Fibroblast of mammary gland (primary cell): ENCODE measurements around the gene RPL36AL.
A peak's percentile ranks its signal among the peaks of the same experiment; 100 is the strongest.
"Not testable (repeated sequence)": the region's sequence is repeated elsewhere in the genome, so short reads cannot be mapped to it uniquely, and the experiment has no call there.

Experiments
- DNase-seq: peaks from one replicate; pipeline ENCODE4 v3.0.0-alpha.2; 2010; ENCODE audit warnings: low read depth
- H3K4me3 ChIP-seq: 2 replicates; pipeline ENCODE4 v1.5.1; 2011; ENCODE audit warnings: low read depth, mild to moderate bottlenecking, low read length, moderate library complexity; ENCODE audit not compliant: control insufficient read depth
- CTCF ChIP-seq: conservative IDR thresholded peaks from 2 replicates; pipeline ENCODE4 v1.5.1; 2011; ENCODE audit warnings: low read depth, low read length, inconsistent platforms; ENCODE audit not compliant: control insufficient read depth, insufficient read depth

The RPL36AL gene

DNA sequence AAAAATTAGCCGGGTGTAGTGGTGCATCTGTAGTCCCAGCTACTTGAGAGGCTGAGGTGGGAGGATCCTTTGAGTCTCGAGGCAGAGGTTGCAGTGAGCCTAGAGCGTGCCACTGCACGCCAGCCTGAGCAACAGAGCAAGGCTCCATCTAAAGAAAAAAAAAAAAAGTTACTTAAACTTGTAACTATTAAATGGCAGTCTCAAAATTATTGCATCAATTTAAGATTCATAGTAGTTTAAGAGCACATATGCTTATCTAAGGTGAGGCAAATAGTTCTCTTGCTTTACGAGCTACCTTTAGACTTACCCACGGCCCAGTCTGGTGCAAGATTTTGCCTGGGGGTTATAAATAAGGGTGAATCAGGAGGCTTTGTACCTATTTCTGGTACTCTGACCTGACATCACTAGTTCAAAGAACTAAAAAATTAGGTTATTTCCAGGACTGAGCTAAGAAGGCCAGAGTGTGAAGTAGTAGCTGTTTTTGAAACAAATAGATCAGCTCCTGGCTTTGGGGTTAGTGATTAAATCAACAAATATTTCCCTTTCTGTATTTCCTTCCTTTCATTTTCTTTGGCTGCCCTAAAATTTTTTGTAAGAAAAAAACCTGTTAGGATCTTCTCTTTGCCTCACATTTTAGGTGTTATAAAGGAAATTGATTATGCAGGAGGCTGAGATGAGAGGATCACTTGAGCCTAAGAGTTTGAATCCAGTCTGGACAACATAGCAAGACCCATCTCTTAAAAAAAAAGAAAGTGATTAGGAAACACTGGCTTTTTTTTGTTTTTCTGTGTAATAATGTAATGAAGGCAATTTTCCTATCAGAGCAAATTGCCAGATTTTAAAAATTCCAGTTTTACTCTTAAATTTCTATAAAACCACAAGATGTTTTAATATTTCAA lies 3.8 kb upstream of the RPL36AL start:
- no peak for TF ChIP-seq CTCF
- no peak for DNase-seq
- no peak overlapping the region for H3K4me3 ChIP-seq

GRCh38 chr14:49623387-49623786 lies 3.0 kb upstream of the RPL36AL start:
- DNase-seq: no peak
- TF ChIP-seq CTCF: no peak
- H3K4me3 ChIP-seq: peak overlapping the region; percentile 97

- H3K4me3 ChIP-seq: peak overlapping the region; percentile 97
- TF ChIP-seq CTCF: no peak
- no peak for DNase-seq
Measured at GRCh38 chr14:49622022-49622607, 1.7 kb upstream of the RPL36AL start.

- no peak for TF ChIP-seq CTCF
- DNase-seq: no peak
- H3K4me3 ChIP-seq: peak overlapping the region; percentile 97
Measured at GRCh38 chr14:49621114-49621881, 872 bp upstream of the RPL36AL start.

DNA sequence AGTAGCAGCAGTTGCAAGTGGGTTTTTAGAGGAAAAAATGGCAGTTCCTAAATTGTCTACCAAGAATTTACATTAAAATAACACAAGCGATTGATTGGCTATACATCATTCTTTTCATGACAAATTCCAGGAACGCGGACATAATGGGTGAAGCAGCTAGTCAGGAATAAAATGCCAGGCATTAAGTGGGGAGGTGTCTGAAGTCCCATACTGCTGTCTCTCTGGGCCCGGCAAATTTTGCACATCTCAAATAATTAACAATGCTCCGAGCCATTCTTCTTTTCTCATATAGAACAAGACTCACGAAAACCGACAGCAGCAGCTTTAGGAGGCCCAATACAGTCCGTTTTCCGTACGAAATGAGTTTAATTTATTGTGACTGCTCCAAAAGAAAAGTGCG lies 696 bp downstream of the RPL36AL start:
- no peak for TF ChIP-seq CTCF
- DNase-seq: no peak
- peak overlapping the region; percentile 97 for H3K4me3 ChIP-seq

DNA sequence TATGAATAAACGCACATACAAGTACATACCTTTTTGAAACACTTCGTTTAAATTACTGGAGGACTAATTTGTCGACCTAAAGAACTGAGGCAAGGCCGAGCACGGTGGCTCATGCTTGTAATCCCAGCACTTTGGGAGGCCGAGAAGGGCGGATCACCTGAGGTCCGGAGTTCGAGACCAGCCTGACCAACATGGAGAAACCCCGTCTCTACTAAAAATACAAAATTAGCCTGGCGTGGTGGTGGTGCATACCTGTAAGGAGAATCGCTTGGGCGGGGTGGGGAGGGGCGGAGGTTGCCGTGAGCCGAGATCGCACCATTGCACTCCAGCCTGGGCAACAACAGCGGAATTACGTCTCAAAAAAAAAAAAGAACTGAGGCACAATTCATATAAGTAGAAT lies 1.2 kb downstream of the RPL36AL start:
- H3K4me3 ChIP-seq: peak overlapping the region; percentile 97
- not testable (repeated sequence) for DNase-seq
